ENCODE results near the gene GNE. TPM values are rescaled to one million over a fixed set of nuclear protein-coding genes. Genes with fewer than 3 reads are reported as not detected.

Gene GNE
- total and polyA plus RNA-seq, 4 donors: 5.1 to 18.4 (median 13.7) TPM

DNA sequence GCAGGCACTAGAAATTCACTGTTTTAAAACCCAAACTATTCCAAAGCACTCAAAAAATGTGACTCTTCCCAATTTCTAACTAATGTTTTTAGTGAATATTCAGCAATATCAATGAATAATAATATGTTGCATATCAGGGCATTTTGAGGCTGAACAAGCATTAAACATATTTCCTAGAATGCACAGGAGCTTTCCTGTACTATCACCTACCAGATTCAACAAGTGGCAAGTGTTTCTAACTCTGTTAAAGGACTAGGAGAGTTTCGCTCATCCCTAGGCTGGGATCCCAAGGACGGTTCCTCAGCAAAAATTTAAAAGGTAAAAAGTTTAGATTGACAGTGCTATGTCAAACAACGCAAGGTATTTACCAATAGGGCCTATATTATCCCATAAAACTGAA is 21.0 kb downstream of the GNE start:
- ATAC-seq (ENCODE audit: insufficient read depth, low FRiP score): no peak
- DNase-seq: no peak
- Histone ChIP-seq H3K4me3 (no peak overlapping the region), H3K4me1 (ENCODE audit: control insufficient read depth in 5 of 5, insufficient read depth in 5 of 5, low read length in 5 of 5) (no peaks in the 10 kb centered on the region), H3K9me3 (ENCODE audit: control insufficient read depth in 4 of 4, insufficient read depth in 3 of 4, low read length in 3 of 4) (no peaks in the 10 kb centered on the region), H3K27me3 (ENCODE audit: control insufficient read depth in 3 of 3, insufficient read depth in 3 of 3, low read length in 2 of 3) (no peaks in the 10 kb centered on the region), H3K36me3 (ENCODE audit: control insufficient read depth in 4 of 4, insufficient read depth in 4 of 4, low read length in 4 of 4) (peaks cover 7 to 40% (median 13%) of the 10 kb centered on the region in 4 donors), H3K27ac (ENCODE audit: low read depth in 1 of 2, low read length in 1 of 2) (no peak overlapping the region), H3K9ac (ENCODE audit: insufficient read depth in 1 of 2, low read length in 2 of 2) (no peak overlapping the region)
- TF ChIP-seq, protein P1, sequence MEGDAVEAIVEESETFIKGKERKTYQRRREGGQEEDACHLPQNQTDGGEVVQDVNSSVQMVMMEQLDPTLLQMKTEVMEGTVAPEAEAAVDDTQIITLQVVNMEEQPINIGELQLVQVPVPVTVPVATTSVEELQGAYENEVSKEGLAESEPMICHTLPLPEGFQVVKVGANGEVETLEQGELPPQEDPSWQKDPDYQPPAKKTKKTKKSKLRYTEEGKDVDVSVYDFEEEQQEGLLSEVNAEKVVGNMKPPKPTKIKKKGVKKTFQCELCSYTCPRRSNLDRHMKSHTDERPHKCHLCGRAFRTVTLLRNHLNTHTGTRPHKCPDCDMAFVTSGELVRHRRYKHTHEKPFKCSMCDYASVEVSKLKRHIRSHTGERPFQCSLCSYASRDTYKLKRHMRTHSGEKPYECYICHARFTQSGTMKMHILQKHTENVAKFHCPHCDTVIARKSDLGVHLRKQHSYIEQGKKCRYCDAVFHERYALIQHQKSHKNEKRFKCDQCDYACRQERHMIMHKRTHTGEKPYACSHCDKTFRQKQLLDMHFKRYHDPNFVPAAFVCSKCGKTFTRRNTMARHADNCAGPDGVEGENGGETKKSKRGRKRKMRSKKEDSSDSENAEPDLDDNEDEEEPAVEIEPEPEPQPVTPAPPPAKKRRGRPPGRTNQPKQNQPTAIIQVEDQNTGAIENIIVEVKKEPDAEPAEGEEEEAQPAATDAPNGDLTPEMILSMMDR (IDR thresholded peaks at IDR 0.05; ENCODE audit: control extremely low read depth, extremely low read depth): no peak
- 96 to 99% methylated on average over 3 of the region's 3 CpGs for WGBS, 2 donors

DNA sequence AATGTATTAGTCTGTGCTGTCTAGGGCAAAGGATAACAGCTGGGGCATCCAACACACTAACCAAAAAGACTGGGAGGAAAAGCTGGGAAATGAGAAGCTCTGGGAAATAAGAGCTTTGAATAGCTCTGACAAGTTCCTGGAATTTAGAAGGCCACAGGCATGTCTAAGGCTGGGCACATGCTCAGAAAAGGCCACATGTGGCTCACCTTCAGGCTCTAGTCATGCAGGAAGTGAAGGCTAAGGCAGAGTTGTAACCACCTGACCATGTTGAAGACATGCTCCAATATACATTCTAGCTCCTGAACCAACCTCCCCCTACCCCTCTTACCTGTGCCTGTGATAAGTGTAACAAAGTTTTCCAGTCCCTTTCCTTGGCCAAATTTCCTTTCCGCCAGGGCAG is 35.8 kb downstream of the GNE start:
- no peak for ATAC-seq (ENCODE audit: insufficient read depth, low FRiP score)
- TF ChIP-seq, protein P1 (IDR thresholded peaks at IDR 0.05; ENCODE audit: control extremely low read depth, extremely low read depth): no peak
- H3K9ac ChIP-seq (ENCODE audit: insufficient read depth in 1 of 2, low read length in 2 of 2): no peak overlapping the region
- 92 to 100% methylated on average over 1 of the region's 1 CpG for WGBS, 2 donors
- no peaks in the 10 kb centered on the region for H3K4me1 ChIP-seq (ENCODE audit: control insufficient read depth in 5 of 5, insufficient read depth in 5 of 5, low read length in 5 of 5)
- H3K27ac ChIP-seq (ENCODE audit: low read depth in 1 of 2, low read length in 1 of 2): no peak overlapping the region
- H3K9me3 ChIP-seq (ENCODE audit: control insufficient read depth in 4 of 4, insufficient read depth in 3 of 4, low read length in 3 of 4): peaks cover 0 to 4% (median 3%) of the 10 kb centered on the region in 4 donors
- peaks cover 44 to 58% (median 49%) of the 10 kb centered on the region in 4 donors for H3K36me3 ChIP-seq (ENCODE audit: control insufficient read depth in 4 of 4, insufficient read depth in 4 of 4, low read length in 4 of 4)
- H3K27me3 ChIP-seq (ENCODE audit: control insufficient read depth in 3 of 3, insufficient read depth in 3 of 3, low read length in 2 of 3): no peaks in the 10 kb centered on the region
- DNase-seq: no peak
- no peak overlapping the region for H3K4me3 ChIP-seq

DNA sequence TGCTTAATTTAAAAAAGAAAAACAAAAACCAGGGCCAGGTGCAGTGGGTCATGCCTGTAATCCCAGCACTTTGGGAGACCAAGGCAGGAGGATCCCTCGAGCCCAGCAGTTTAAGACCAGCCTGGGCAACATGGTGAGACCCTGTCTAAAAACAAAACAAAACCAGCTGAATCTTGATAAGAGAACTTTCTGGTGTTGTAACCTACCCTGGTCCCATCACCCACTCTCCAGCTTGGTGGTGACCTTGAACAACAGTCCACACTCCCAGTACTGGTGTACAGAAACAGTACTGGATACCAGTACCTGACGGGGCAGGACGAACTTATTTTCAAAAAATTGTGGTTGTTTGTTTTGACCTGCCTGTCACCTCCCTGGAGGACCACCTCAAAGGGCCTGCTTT is 36.6 kb downstream of the GNE start:
- no peak overlapping the region for H3K9ac ChIP-seq (ENCODE audit: insufficient read depth in 1 of 2, low read length in 2 of 2)
- H3K4me3 ChIP-seq: no peak overlapping the region
- H3K36me3 ChIP-seq (ENCODE audit: control insufficient read depth in 4 of 4, insufficient read depth in 4 of 4, low read length in 4 of 4): peaks cover 37 to 56% (median 48%) of the 10 kb centered on the region in 4 donors
- ATAC-seq (ENCODE audit: insufficient read depth, low FRiP score) (no peak), DNase-seq (no peak)
- no peaks in the 10 kb centered on the region for H3K27me3 ChIP-seq (ENCODE audit: control insufficient read depth in 3 of 3, insufficient read depth in 3 of 3, low read length in 2 of 3)
- WGBS, 2 donors: 95 to 96% methylated on average over 3 of the region's 3 CpGs
- H3K9me3 ChIP-seq (ENCODE audit: control insufficient read depth in 4 of 4, insufficient read depth in 3 of 4, low read length in 3 of 4): peaks cover 0 to 4% (median 3%) of the 10 kb centered on the region in 4 donors
- H3K4me1 ChIP-seq (ENCODE audit: control insufficient read depth in 5 of 5, insufficient read depth in 5 of 5, low read length in 5 of 5): no peaks in the 10 kb centered on the region
- TF ChIP-seq, protein P1 (IDR thresholded peaks at IDR 0.05; ENCODE audit: control extremely low read depth, extremely low read depth): no peak
- H3K27ac ChIP-seq (ENCODE audit: low read depth in 1 of 2, low read length in 1 of 2): no peak overlapping the region

DNA sequence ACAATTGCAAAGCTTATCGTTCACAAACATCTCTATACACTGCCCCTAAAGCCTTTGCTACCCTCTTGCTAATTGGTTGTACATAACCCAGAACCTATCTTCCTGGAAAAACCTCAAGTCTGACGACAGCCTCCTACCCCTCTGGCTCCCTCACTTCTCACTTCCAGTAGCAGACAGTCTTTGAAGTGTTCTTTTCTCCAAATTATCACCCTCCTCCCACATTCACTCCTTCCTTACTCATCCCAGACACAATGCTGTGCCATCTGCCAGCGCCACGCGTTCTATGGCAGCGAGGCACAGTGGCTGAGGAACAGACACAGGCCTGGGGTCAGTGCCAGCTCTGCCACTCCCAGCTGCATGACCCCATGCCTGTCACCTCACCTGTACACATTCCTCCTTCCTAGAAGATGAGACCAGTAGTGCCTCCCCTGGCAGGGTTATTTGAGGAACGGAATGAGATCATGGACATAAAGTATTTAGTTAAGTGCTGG is 39.8 kb downstream of the GNE start:
- Histone ChIP-seq H3K9me3 (ENCODE audit: control insufficient read depth in 4 of 4, insufficient read depth in 3 of 4, low read length in 3 of 4) (peaks cover 0 to 4% (median 3%) of the 10 kb centered on the region in 4 donors), H3K9ac (ENCODE audit: insufficient read depth in 1 of 2, low read length in 2 of 2) (no peak overlapping the region), H3K27ac (ENCODE audit: low read depth in 1 of 2, low read length in 1 of 2) (no peak overlapping the region), H3K27me3 (ENCODE audit: control insufficient read depth in 3 of 3, insufficient read depth in 3 of 3, low read length in 2 of 3) (no peaks in the 10 kb centered on the region), H3K4me1 (ENCODE audit: control insufficient read depth in 5 of 5, insufficient read depth in 5 of 5, low read length in 5 of 5) (peaks cover 0 to 6% (median 0%) of the 10 kb centered on the region in 5 donors), H3K4me3 (no peak overlapping the region), H3K36me3 (ENCODE audit: control insufficient read depth in 4 of 4, insufficient read depth in 4 of 4, low read length in 4 of 4) (peaks cover 25 to 71% (median 48%) of the 10 kb centered on the region in 4 donors)
- DNase-seq: no peak
- 78 to 85% methylated on average over 7 of the region's 7 CpGs for WGBS, 2 donors
- TF ChIP-seq, protein P1 (IDR thresholded peaks at IDR 0.05; ENCODE audit: control extremely low read depth, extremely low read depth): no peak
- ATAC-seq (ENCODE audit: insufficient read depth, low FRiP score): no peak
